ENCODE data around the gene MAP3K19. TPM values are rescaled to one million over a fixed set of nuclear protein-coding genes. Genes with fewer than 3 reads are reported as not detected.

MAP3K19 gene
- total RNA-seq, 1 experiment from 2014 or later: not detected

DNA sequence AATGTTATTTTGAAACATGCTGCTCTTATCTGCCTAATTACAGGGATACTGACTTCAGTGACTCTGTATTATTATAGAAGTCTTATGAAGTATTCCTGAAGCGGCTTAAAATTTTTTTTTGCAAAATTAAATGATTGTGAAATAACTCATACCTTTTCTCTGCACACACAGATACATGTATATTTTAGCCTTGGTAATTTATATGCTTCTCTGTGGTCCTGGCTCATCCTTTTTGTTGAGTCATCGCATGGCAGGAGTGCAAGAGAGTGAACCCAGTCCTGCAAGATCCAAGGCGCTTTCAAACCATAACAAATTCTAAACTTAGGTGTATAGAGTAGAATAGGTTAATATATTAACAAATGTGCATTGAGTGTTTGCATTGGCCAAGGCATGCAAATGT, 120.1 kb downstream of the MAP3K19 start:
- Histone ChIP-seq H3K27ac (ENCODE audit: low read depth, low read length) (no peak overlapping the region), H3K4me2 (ENCODE audit: low read length) (no peak overlapping the region), H3K36me3 (ENCODE audit: control insufficient read depth in 1 of 2, insufficient read depth in 2 of 2, low read length in 2 of 2) (peaks cover 0 to 4% of the 10 kb centered on the region in 2 experiments; a peak in 2 of 4 replicates), H3K4me3 (replicated peaks in 1 of 2; ENCODE audit: low read depth in 1 of 2, low read length in 2 of 2) (no peak overlapping the region), H4K20me1 (ENCODE audit: insufficient read depth) (peaks cover 33% of the 10 kb centered on the region; the same call in 1 of the 2 replicates), H3K9me3 (ENCODE audit: control insufficient read depth in 1 of 2, insufficient read depth in 1 of 2, low read depth in 1 of 2, low read length in 2 of 2) (no peaks in the 10 kb centered on the region), H3K9me2 (ENCODE audit: insufficient read depth) (no peaks in the 10 kb centered on the region), H2AFZ (ENCODE audit: low read depth, low read length, poor library complexity, severe bottlenecking) (no peak overlapping the region), H3K79me2 (ENCODE audit: insufficient read depth, low read length) (peaks cover 100% of the 10 kb centered on the region), H3K4me1 (ENCODE audit: control insufficient read depth in 1 of 2, insufficient read depth in 2 of 2, low read length in 2 of 2) (no peaks in the 10 kb centered on the region; a peak in 1 of 4 replicates), H3K27me3 (ENCODE audit: insufficient read depth, low read length) (no peaks in the 10 kb centered on the region), H3K9ac (ENCODE audit: low read length) (no peak overlapping the region)
- ChIA-PET POLR2A (no interaction called here), CTCF (no interaction called here), RAD21 (ENCODE audit: low non-redundant PET in 1 of 2, low total read pairs in 2 of 2, uncharacterized antibody in 2 of 2, unreplicated experiment in 2 of 2) (no interaction called here)
- no TSS peak for BruUV-seq (replicated peaks)
- intact Hi-C loops (cut with micrococcal nuclease): no loop called here
- no peak for ATAC-seq
- TF ChIP-seq JUND (IDR thresholded peaks at IDR 0.05): no peak
- no peak for TF ChIP-seq EGR1 (IDR thresholded peaks at IDR 0.05; ENCODE audit: low read depth)
- TF ChIP-seq EZH2phosphoT487 (IDR thresholded peaks at IDR 0.05; ENCODE audit: borderline replicate concordance): no peak
- TF ChIP-seq CEBPB (IDR thresholded peaks at IDR 0.05; ENCODE audit: low read depth): no peak
- no peak for TF ChIP-seq SRF (IDR thresholded peaks at IDR 0.05; ENCODE audit: low read depth)
- no peak for TF ChIP-seq FOSL1 (IDR thresholded peaks at IDR 0.05; ENCODE audit: low read depth)
- no peak for DNase-seq (ENCODE audit: low read depth, low spot score)

DNA sequence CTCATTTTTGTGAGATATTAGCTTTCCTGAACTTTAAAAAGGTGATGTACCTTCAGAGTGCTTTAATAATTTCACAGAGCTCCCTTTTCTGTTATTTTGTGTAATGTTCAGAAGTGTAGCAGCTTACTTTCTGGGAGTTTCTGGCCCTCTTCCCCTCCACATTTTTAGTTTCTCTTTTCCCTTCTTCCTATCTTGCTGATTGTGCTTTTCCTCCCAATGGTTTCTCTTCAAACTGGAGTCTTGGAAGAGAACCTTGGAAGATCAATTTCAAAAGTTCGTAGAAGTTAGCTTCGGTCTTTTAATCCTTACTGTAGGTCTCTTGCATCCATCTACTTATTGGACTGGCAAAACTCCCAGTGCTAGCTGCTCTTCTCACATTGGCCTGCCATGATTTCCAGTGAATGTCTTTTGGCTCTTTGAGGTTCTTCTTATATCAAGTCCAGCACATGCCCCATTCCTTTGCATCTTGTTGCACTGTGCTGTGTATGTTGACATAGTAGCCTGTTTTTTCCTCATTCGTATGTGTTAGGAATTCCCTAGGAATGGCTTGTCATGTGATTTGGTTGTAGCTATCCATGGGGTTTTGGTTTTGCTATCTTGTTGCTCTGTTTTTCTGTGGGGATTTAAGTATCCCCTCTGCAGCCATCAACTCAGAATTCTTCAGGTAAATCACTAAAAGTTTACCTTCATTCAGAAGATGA, 120.9 kb downstream of the MAP3K19 start:
- Histone ChIP-seq H3K4me2 (ENCODE audit: low read length) (no peak overlapping the region), H3K27me3 (ENCODE audit: insufficient read depth, low read length) (no peaks in the 10 kb centered on the region), H3K4me1 (ENCODE audit: control insufficient read depth in 1 of 2, insufficient read depth in 2 of 2, low read length in 2 of 2) (no peaks in the 10 kb centered on the region; a peak in 1 of 4 replicates), H3K9me2 (ENCODE audit: insufficient read depth) (no peaks in the 10 kb centered on the region), H3K4me3 (replicated peaks in 1 of 2; ENCODE audit: low read depth in 1 of 2, low read length in 2 of 2) (no peak overlapping the region), H3K79me2 (ENCODE audit: insufficient read depth, low read length) (peaks cover 100% of the 10 kb centered on the region), H3K9ac (ENCODE audit: low read length) (no peak overlapping the region), H3K9me3 (ENCODE audit: control insufficient read depth in 1 of 2, insufficient read depth in 1 of 2, low read depth in 1 of 2, low read length in 2 of 2) (no peaks in the 10 kb centered on the region), H3K36me3 (ENCODE audit: control insufficient read depth in 1 of 2, insufficient read depth in 2 of 2, low read length in 2 of 2) (peaks cover 0 to 4% of the 10 kb centered on the region in 2 experiments; a peak in 3 of 4 replicates), H3K27ac (ENCODE audit: low read depth, low read length) (no peak overlapping the region), H4K20me1 (ENCODE audit: insufficient read depth) (peaks cover 39% of the 10 kb centered on the region; the same call in 1 of the 2 replicates), H2AFZ (ENCODE audit: low read depth, low read length, poor library complexity, severe bottlenecking) (no peak overlapping the region)
- no peak for TF ChIP-seq ZFX (IDR thresholded peaks at IDR 0.05)
- no peak for TF ChIP-seq RAD21 (IDR thresholded peaks at IDR 0.05; ENCODE audit: low read depth)
- TF ChIP-seq FOSL1 (IDR thresholded peaks at IDR 0.05; ENCODE audit: low read depth): no peak
- TF ChIP-seq, protein P1, sequence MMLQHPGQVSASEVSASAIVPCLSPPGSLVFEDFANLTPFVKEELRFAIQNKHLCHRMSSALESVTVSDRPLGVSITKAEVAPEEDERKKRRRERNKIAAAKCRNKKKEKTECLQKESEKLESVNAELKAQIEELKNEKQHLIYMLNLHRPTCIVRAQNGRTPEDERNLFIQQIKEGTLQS (IDR thresholded peaks at IDR 0.05): no peak
- no peak for TF ChIP-seq POLR2AphosphoS5 (IDR thresholded peaks at IDR 0.05; ENCODE audit: low read depth, low read length)
- TF ChIP-seq ELF1 (IDR thresholded peaks at IDR 0.05; ENCODE audit: borderline replicate concordance, low read depth): no peak
- TF ChIP-seq, protein P2, sequence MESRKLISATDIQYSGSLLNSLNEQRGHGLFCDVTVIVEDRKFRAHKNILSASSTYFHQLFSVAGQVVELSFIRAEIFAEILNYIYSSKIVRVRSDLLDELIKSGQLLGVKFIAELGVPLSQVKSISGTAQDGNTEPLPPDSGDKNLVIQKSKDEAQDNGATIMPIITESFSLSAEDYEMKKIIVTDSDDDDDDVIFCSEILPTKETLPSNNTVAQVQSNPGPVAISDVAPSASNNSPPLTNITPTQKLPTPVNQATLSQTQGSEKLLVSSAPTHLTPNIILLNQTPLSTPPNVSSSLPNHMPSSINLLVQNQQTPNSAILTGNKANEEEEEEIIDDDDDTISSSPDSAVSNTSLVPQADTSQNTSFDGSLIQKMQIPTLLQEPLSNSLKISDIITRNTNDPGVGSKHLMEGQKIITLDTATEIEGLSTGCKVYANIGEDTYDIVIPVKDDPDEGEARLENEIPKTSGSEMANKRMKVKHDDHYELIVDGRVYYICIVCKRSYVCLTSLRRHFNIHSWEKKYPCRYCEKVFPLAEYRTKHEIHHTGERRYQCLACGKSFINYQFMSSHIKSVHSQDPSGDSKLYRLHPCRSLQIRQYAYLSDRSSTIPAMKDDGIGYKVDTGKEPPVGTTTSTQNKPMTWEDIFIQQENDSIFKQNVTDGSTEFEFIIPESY (IDR thresholded peaks at IDR 0.05; ENCODE audit: extremely low read depth, insufficient replicate concordance, low read length): no peak
- no peak for TF ChIP-seq EZH2 (IDR thresholded peaks at IDR 0.05)
- TF ChIP-seq EGR1 (IDR thresholded peaks at IDR 0.05; ENCODE audit: low read depth): no peak
- TF ChIP-seq JUND (IDR thresholded peaks at IDR 0.05): no peak
- TF ChIP-seq, protein P3, sequence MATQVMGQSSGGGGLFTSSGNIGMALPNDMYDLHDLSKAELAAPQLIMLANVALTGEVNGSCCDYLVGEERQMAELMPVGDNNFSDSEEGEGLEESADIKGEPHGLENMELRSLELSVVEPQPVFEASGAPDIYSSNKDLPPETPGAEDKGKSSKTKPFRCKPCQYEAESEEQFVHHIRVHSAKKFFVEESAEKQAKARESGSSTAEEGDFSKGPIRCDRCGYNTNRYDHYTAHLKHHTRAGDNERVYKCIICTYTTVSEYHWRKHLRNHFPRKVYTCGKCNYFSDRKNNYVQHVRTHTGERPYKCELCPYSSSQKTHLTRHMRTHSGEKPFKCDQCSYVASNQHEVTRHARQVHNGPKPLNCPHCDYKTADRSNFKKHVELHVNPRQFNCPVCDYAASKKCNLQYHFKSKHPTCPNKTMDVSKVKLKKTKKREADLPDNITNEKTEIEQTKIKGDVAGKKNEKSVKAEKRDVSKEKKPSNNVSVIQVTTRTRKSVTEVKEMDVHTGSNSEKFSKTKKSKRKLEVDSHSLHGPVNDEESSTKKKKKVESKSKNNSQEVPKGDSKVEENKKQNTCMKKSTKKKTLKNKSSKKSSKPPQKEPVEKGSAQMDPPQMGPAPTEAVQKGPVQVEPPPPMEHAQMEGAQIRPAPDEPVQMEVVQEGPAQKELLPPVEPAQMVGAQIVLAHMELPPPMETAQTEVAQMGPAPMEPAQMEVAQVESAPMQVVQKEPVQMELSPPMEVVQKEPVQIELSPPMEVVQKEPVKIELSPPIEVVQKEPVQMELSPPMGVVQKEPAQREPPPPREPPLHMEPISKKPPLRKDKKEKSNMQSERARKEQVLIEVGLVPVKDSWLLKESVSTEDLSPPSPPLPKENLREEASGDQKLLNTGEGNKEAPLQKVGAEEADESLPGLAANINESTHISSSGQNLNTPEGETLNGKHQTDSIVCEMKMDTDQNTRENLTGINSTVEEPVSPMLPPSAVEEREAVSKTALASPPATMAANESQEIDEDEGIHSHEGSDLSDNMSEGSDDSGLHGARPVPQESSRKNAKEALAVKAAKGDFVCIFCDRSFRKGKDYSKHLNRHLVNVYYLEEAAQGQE (IDR thresholded peaks at IDR 0.05; ENCODE audit: low read depth): no peak
- BruUV-seq (replicated peaks): no TSS peak
- DNase-seq (ENCODE audit: low read depth, low spot score) (no peak), ATAC-seq (no peak)
- CTCF ChIA-PET: no interaction called here
- RAD21 ChIA-PET (ENCODE audit: low non-redundant PET in 1 of 2, low total read pairs in 2 of 2, uncharacterized antibody in 2 of 2, unreplicated experiment in 2 of 2): no interaction called here
- intact Hi-C loops (cut with micrococcal nuclease): no loop called here
- POLR2A ChIA-PET: no interaction called here

Data from HCT116 (cell line).